GM18909 (cell line): ENCODE measurements around the gene P2RY12.

Source experiments
- ATAC-seq: cut with Tn5 transposase; IDR thresholded peaks from one replicate; pipeline ENCODE4 v1.9.1; 2021; ENCODE audit warnings: mild to moderate bottlenecking; ENCODE audit not compliant: unreplicated experiment, poor library complexity

The P2RY12 gene

GRCh38 chr3:151384741-151385174, at the start of gene P2RY12:
P2RY12 (minus strand) TSS chr3:151384753; CDS start chr3:151338845, 45,908 bp downstream.
- ATAC-seq, result peak; percentile 39

- no peak for ATAC-seq
Measured at GRCh38 chr3:151432616-151433372, 48.2 kb upstream of the P2RY12 start.

GRCh38 chr3:151431940-151432339, 47.4 kb upstream of the P2RY12 start:
- no peak for ATAC-seq

GRCh38 chr3:151430821-151431484, 46.4 kb upstream of the P2RY12 start:
- peak; percentile 43 for ATAC-seq

- ATAC-seq, result no peak
Measured at GRCh38 chr3:151428386-151428785, 43.8 kb upstream of the P2RY12 start.

GRCh38 chr3:151426341-151426657, 41.7 kb upstream of the P2RY12 start:
- ATAC-seq, result peak; percentile 88

- peak; percentile 17 for ATAC-seq
Measured at GRCh38 chr3:151425627-151426340, 41.2 kb upstream of the P2RY12 start.

- ATAC-seq, result no peak
Measured at GRCh38 chr3:151423091-151423490, 38.5 kb upstream of the P2RY12 start.

- peak; percentile 61 for ATAC-seq
Measured at GRCh38 chr3:151421938-151422337, 37.4 kb upstream of the P2RY12 start.

GRCh38 chr3:151419806-151420205, 35.3 kb upstream of the P2RY12 start:
- ATAC-seq, result no peak

GRCh38 chr3:151415289-151415688, 30.7 kb upstream of the P2RY12 start:
- ATAC-seq, result no peak

GRCh38 chr3:151412989-151413388, 28.4 kb upstream of the P2RY12 start:
- ATAC-seq, result no peak

- ATAC-seq, result no peak
Measured at GRCh38 chr3:151410891-151411559, 26.5 kb upstream of the P2RY12 start.

GRCh38 chr3:151407928-151408327, 23.4 kb upstream of the P2RY12 start:
- ATAC-seq, result no peak

GRCh38 chr3:151404316-151404715, 19.8 kb upstream of the P2RY12 start:
- ATAC-seq, result peak; percentile 79

- no peak for ATAC-seq
Measured at GRCh38 chr3:151403246-151403645, 18.7 kb upstream of the P2RY12 start.

GRCh38 chr3:151402349-151402748, 17.8 kb upstream of the P2RY12 start:
- no peak for ATAC-seq

- ATAC-seq, result no peak
Measured at GRCh38 chr3:151400341-151400740, 15.8 kb upstream of the P2RY12 start.

- peak; percentile 73 for ATAC-seq
Measured at GRCh38 chr3:151398895-151399294, 14.3 kb upstream of the P2RY12 start.

GRCh38 chr3:151395806-151396205, 11.3 kb upstream of the P2RY12 start:
- ATAC-seq, result no peak

GRCh38 chr3:151394611-151395010, 10.1 kb upstream of the P2RY12 start:
- ATAC-seq, result no peak
